Lower leg skin (tissue), 4 donors: ENCODE results near the gene RETSAT. TPM values are rescaled to one million over a fixed set of nuclear protein-coding genes. Genes with fewer than 3 reads are reported as not detected.
"Not testable (repeated sequence)": the region's sequence is repeated elsewhere in the genome, so short reads cannot be mapped to it uniquely, and the experiment has no call there.

Experiments used
- DNase-seq, 2 donors: peaks; one replicate each; pipeline ENCODE4 v3.0.0-alpha.2; 2019; ENCODE audit warnings: low spot score in 2 of 2
- H3K4me3 ChIP-seq: fragments of 200-600 bp; sonication (generic); 2 replicates; pipeline ENCODE4 v1.5.1; 2017; ENCODE audit warnings: mild to moderate bottlenecking, low read depth; ENCODE audit not compliant: poor library complexity, severe bottlenecking
- POLR2A ChIP-seq, 2 donors: fragments of 450-650 bp; IDR thresholded peaks; one replicate each; pipeline ENCODE4 v1.6.1; 2016 to 2017; ENCODE audit warnings: antibody characterized with exemption in 2 of 2, mild to moderate bottlenecking in 1 of 2, moderate library complexity in 1 of 2
- WGBS, 2 donors: methylation state at CpG; one replicate each; pipeline ENCODE4 v1.1.5; 2018; 5-methylcytosine and 5-hydroxymethylcytosine counted together
- intact Hi-C: fragments of 100-400 bp; cut with DNase I; formaldehyde crosslinking; loops from one replicate; pipeline ENCODE4 v1.15.0; 2023; ENCODE audit warnings: low total_unique reads
- total RNA-seq, 4 donors: library from RNA; depleted of rRNA; stranded (reverse); fragments of >200 nt; gene quantifications; one replicate each; pipeline ENCODE4 v1.1.0, GENCODE V29; 2016
- TF ChIP-seq, protein P1 (sequence below), 3 donors: fragments of 450-650 bp; IDR thresholded peaks; one replicate each; pipeline ENCODE4 v1.5.1; 2016; ENCODE audit warnings: antibody characterized with exemption in 3 of 3, mild to moderate bottlenecking in 3 of 3, moderate library complexity in 2 of 3

The RETSAT gene
- total RNA-seq, 4 donors from 2014 or later: 86.2 to 121 (median 101) TPM

- no peak for DNase-seq
- intact Hi-C loops: no loop called here
- WGBS, 2 donors: 78 to 80% methylated on average over 11 to 14 of the region's 14 CpGs
- no peak overlapping the region for H3K4me3 ChIP-seq
- TF ChIP-seq POLR2A (IDR thresholded peaks at IDR 0.05): no peak
- TF ChIP-seq, protein P1, sequence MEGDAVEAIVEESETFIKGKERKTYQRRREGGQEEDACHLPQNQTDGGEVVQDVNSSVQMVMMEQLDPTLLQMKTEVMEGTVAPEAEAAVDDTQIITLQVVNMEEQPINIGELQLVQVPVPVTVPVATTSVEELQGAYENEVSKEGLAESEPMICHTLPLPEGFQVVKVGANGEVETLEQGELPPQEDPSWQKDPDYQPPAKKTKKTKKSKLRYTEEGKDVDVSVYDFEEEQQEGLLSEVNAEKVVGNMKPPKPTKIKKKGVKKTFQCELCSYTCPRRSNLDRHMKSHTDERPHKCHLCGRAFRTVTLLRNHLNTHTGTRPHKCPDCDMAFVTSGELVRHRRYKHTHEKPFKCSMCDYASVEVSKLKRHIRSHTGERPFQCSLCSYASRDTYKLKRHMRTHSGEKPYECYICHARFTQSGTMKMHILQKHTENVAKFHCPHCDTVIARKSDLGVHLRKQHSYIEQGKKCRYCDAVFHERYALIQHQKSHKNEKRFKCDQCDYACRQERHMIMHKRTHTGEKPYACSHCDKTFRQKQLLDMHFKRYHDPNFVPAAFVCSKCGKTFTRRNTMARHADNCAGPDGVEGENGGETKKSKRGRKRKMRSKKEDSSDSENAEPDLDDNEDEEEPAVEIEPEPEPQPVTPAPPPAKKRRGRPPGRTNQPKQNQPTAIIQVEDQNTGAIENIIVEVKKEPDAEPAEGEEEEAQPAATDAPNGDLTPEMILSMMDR (IDR thresholded peaks at IDR 0.05): no peak
Observed at GRCh38 chr2:85344356-85344954, 9.9 kb downstream of the RETSAT start.

DNA sequence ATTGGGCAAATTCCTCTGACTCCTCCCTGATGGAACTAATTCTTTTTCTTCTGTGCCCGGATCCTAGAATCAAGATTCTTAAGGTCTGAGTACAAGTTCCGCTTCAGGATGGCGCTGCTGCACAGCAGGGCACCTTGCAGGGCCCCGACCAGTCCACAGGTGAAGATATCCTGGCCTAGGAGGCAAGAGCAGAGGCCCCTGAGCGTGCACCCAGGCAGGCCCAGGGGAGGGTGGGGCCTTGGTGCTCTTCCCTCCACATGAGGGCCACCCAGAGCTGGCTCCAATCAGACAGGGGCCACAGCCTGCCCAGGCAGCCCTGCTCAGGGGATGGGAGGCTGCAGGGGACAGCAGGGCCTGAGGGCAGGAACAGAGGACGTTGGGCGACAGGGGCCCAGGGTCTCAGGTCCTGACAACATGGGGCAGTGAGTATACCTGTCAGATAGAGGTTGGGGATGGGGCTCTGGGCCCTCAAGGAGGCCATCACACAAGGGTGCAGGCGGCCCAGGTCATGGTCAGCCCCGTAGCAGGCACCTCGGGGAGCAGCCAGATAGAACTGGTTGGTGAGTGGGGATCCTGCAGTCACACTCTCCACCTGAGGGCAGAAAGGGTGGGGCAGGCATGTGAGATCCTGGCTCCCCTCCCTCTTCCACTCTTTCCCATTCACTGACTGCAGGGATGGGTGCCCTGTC lies 11.0 kb downstream of the RETSAT start:
- DNase-seq, H3K4me3 ChIP-seq, intact Hi-C loops: not testable (repeated sequence)
- WGBS, 2 donors: 85 to 89% methylated on average over 10 of the region's 10 CpGs

- TF ChIP-seq, protein P1 (IDR thresholded peaks at IDR 0.05): no peak
- TF ChIP-seq POLR2A (IDR thresholded peaks at IDR 0.05): no peak
- H3K4me3 ChIP-seq: no peak overlapping the region
- no peak for DNase-seq
- intact Hi-C loops: no loop called here
- WGBS, 2 donors: 79 to 82% methylated on average over 3 of the region's 3 CpGs
Observed at GRCh38 chr2:85342156-85342555, 12.2 kb downstream of the RETSAT start.

DNA sequence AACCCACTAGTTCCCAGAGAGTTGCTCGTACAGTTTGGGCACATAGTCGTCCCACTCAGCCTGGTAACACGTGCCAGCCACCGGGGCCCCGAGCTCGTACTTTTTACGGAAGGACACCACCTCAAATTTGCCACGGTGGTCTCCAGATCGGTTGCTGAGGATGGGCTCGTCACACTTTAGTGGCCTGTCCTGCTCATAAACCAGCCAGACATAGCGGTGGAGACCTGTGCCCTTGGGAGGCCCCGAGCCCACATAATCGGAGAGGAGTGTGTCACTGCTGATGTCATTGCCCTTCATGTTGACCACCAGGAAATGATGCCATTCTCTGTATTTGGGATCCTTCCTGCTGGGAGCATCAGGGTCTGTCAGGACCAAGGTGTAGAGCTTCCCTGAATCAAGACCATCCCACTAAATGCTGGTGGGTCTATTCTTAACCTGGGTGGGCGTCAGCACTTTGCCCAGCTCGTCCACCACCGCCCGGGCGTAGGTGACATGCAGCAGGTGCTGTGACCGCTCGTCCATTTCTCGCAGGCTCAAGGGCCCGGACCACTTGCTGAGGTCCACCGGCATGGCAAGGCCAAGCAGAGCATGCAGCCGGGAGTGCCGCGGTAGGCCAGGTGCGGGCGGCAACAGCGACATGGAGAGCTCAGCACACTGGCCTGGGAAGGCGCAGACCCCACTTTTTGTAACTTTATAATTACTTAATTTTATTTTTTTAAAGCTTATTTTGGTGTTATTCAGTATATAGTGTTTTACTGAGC lies 12.9 kb downstream of the RETSAT start:
- WGBS, 2 donors: 88 to 89% methylated on average over 27 to 30 of the region's 30 CpGs
- no peak for DNase-seq
- intact Hi-C loops: no loop called here
- H3K4me3 ChIP-seq: no peak overlapping the region
- TF ChIP-seq, protein P1 (IDR thresholded peaks at IDR 0.05): no peak
- no peak for TF ChIP-seq POLR2A (IDR thresholded peaks at IDR 0.05)

DNA sequence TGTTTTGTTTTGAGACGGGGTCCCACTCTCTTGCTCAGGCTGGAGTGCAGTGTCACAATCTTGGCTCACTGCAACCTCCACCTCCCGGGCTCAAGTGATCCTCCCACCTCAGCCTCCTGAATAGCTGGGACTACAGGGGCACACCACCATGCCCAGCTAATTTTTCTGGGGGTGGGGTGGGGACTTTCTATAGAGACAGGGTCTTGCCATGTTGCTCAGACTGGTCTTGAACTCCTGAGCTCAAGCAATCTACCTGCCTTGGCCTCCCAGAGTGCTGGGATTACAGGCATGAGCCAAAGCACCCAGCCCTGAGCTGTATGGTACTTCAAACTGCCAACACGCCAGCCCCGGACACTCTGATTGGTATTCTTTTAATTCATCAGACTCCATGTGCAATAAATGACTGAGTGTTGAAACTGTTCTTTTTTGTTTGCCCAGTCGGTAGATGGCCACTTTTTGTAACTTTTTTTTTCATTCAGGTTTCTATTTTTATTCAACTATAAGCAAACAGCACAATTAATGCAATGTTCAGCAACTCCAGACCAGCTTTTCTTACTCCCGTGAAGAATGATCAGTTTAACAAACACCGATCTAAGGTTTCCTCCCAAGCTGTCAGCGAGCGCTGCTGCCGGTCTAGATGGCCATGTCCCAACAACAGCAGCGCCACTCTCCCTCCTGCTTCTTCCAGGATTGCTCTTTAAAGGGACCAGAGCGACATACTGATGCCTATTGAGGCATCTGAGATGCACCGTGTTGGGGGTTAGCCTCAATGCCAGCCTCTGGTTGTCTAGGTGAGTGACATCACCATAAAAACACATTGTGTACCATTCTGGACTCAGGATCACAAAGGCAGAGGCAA lies 14.1 kb downstream of the RETSAT start:
- no peak for DNase-seq
- H3K4me3 ChIP-seq: no peak overlapping the region
- 33% methylated on average over 13 of the region's 13 CpGs for WGBS, 2 donors
- intact Hi-C loops: no loop called here
- TF ChIP-seq, protein P1 (IDR thresholded peaks at IDR 0.05): no peak
- TF ChIP-seq POLR2A (IDR thresholded peaks at IDR 0.05): no peak
